ENCODE data around the gene PKNOX2. TPM values are rescaled to one million over a fixed set of nuclear protein-coding genes. Genes with fewer than 3 reads are reported as not detected.

PKNOX2 gene
- polyA plus RNA-seq, 4 donors, result 12.0 to 24.9 (median 13.1) TPM

DNA sequence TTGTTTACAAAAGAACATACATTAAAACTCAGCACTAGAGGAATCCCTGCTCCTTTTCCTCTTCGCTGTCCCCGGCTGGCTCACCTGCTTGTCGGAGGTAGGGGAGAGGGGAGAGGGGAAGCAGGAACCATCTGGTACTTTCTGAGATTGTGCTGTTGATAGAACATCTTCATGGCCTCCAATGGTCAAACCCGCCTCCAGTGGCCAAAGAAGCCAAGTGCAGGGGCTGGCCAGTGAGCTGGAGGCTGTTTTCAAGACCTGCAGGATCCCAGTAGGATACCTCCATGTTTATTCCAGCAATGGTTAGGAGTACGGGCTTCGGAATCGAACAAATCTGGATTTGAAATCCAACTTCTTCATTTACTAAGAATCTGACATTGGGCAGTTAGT lies 92.6 kb downstream of the PKNOX2 start:
- DNase-seq (ENCODE audit: low read depth in 4 of 4, low spot score in 3 of 4), result no peak

DNA sequence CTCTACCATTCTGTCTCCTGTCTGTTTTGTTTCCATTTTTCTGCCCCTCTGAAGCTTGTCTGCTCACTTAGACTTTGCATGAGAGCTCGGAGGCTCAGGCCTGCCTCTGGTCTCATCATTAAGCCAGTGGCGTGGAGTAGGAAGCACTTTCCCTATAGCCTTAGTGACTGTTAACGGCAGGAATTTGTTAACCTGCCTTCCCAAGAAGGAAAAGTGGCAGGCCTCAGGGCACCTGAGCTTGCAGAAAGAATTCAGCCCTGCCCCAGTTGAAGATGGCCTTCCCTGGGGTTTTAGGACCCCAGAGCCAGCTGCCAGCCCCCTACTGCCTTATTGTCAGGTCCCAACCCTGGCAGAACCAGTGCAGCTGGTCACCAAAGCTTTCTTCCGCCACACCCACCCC lies 93.2 kb downstream of the PKNOX2 start:
- DNase-seq (ENCODE audit: low read depth in 4 of 4, low spot score in 3 of 4), result no peak

DNA sequence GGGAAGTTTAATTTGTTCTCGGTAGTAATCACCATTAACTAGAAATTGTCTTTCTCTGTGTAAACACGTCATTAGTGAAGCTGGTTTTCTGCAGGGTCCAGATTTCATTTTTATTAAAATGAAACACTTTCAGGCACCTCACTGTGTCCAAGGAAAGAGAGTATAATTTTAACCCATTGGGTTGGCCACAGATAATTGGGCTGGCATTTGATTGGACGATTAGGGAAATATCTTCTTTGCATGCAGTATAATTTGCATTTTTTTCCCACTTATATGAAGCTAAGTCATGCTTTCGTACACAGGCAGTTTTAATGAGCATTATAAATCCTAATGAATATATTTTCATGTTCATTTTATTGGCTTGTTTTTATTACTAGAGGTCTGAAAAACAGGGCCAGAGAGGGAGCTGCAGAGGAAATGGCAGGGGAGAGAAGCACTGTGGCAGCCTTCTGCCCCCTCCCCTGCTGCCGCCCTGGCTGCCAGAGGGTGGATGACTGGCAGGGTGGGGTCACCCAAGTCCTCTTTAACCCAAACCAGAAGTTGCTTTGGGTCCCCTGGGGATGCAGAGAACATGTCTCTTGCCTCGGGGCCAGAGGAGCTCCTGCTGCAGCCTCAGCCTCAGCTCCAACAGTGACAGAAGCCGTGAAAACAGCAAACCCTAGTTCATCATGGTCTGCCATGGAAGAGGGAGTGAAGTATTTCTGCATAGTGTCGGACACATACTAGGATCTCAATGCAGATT lies 93.9 kb downstream of the PKNOX2 start:
- no peak for DNase-seq (ENCODE audit: low read depth in 4 of 4, low spot score in 3 of 4)

DNA sequence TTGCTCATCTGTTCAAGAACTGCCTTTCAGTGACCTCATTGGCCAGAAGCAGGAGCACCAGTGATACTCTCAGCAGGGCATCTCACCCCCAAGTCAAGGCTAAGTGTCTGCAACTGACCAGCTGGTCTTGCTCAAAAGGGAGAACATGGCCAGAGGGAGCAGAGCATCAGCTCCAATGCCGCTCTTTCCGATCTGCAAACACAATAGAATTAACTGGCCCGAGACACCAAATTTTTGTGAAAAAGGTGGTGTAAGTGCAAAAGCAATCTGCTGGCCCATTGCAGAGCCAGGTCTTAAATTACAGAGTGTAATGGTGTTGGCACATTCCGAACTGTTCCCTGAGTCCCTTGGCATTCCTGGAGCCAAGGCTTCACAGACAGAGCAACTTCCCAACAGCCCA lies 97.0 kb downstream of the PKNOX2 start:
- DNase-seq (ENCODE audit: low read depth in 4 of 4, low spot score in 3 of 4), result no peak

DNA sequence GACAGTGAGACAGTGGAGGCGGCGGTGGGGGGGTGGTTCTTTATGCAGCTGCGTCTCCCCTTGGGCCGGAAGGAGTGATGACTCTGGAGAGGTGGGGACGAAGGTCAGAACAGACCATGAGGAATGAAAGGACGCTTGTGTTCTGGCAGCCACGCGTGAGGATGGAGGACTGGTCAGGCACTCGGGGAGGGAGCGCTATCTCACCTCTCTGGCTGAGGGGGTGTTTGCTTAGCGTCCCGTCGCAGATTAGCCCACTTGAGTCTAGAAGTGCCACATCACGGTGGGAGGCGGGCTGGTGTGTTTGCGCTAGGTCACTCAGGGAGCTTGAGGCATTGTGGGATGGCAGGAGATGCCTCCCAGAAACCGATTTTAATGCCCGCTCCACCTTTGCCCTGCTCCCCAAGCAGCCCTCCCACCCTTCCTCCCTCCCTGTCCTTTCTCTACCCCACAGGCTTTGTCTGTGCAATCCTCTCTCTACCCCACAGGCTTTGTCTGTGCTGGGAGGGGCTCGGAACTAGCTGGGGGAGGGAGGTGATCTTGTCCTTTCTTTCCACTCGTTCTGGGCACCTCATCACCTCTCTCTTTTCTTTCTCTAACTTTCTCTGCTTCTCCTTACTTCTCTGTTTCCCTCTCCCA lies 97.8 kb downstream of the PKNOX2 start:
- DNase-seq (ENCODE audit: low read depth in 4 of 4, low spot score in 3 of 4), result no peak

DNA sequence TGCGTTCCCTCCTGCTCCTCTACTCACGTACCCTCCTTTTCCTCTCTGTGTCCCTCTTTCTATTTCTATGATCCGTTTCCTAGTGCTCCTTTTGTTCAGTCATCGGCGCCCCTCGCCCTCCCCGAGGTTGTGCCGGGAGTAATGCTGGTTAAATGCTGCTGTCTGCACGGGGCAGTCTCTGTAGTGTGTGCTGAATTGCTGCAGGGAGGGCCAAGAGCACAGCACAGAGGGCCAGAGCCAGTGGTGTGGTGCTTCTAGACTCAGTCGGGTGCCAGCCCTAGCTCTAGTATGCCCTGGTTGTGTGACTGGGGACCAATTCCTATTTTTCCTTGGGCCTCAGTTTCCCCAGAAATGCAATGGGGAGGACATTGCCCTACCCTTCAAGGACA lies 98.3 kb downstream of the PKNOX2 start:
- DNase-seq (ENCODE audit: low read depth in 4 of 4, low spot score in 3 of 4), result no peak

DNA sequence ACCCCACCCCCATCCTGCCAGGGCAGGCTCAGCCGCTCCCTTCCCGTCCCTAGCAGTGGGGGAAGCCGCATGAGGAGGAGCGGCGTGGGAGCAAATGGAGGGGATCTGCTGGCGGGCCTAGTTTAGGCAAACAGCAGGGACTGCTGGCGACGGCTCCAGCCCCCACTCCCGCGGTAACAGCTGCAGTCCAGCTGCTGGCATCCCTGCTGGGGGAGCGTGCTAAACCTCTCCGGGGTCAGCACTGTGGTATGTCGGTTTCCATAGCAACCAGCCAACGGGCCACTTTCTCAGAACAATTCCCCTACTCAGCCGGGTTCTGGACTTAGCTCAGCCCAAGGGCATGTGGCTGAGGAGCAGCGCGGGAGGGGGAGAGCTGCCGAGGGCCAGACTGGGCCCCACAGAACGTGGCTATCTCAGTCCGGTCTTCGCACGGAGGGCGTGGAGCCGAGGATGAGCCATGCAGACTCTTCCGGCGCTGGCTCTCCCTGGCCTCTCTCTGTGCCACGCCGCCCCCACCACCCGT lies 98.8 kb downstream of the PKNOX2 start:
- DNase-seq (ENCODE audit: low read depth in 4 of 4, low spot score in 3 of 4), result peak; percentile 86 to 91 (median 88)

DNA sequence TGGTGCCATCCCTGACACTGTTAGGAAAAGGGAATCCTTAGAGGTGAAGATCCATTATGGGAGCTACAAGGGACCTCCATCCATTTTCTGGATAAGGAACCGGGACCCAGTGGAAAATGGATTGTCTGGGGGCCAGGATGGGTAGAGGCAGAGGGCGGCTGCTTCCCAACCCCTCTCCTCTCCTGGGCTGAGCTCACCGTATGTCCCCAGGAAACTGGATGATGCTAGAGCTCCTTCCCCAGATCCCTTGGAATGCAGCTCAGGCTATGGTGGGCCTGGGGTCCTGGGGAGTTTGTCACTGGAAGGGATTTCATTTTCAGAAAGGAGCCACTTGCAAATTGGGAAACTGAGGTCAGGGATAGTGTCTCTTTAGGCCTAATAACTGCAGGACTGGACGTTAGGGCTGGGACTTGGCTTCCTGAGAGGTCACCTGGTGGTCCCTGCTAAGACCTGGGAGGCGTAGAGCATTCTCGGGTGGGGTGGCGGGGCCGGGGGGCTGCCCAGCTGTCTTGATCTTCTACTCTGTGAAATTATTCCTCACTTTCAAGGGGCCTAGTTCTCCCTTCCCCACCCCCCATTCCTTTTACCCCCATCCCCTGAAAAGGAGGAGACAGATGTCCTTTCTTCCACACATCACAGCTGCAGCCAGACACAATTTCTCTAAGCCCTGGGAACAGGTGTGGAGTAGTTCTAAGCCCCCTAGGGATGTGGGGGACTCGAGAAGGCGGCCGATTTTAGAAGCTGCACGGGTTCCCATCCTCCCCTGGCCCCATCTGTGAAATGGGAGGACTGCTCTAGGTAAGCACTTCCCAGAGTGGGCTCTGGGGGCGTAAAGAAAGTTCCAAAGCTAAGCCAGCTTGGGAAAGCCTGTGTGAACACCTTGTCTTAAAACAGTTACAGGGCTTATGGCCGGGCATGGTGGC lies 99.8 kb downstream of the PKNOX2 start:
- no peak for DNase-seq (ENCODE audit: low read depth in 4 of 4, low spot score in 3 of 4)

DNA sequence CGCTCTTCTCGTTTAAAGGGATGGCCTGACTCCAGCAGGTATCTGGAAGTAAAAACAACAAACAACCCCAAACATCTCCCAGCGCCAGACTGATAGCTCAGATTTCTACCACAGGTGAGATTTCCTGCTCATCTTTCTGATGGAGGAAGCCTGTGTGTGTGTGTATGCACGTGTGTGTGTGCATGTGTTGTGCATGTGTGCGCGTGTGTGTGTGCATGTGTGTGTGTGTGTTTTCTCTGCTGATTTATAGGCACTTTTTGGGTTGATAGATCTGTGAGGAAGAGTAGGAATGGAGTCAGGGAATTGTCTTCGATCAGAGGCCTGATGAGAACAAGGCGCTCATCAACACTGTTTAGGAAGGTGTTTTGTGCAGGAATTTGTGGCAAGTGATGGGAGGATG lies 103.0 kb downstream of the PKNOX2 start:
- no peak for DNase-seq (ENCODE audit: low read depth in 4 of 4, low spot score in 3 of 4)

DNA sequence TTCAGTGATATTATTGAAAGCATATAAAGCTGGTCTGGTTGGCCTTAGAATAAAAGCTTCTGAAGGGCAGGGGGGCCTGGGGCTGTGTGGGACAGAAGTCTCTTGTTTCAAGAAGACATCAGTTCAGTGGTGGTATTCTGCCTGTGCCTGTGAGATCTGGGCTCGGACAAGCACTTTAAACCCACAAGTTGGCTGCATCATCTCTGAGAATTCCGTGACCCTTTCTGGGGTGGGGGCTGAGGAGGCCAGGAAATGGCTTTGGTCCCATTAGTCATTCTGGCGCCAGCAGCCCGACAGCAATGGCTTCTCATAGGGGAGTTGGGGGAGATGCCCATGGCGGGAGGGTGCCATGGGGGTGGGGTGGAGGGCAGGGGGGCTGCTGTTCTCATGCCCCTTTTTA lies 104.1 kb downstream of the PKNOX2 start:
- DNase-seq (ENCODE audit: low read depth in 4 of 4, low spot score in 3 of 4), result no peak

DNA sequence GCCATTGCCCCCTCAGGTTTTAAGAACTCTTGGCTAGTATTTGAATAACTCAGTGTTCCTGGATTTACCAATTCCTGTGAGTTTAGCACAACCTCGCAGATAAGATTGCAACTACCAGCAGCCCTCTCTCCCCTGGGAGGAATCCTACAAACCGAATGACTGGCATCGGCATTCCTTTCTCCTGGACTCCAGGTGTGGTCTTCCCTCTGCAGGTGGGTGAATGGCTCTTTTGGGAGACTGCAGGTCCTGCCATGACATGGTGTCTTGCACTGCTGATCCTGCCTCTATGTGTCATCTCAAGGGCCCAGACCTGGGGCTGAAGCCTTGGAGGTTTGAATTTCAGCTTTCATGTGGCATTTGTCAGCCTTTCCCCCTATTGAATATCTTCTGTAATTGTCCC lies 105.6 kb downstream of the PKNOX2 start:
- DNase-seq (ENCODE audit: low read depth in 4 of 4, low spot score in 3 of 4), result no peak

DNA sequence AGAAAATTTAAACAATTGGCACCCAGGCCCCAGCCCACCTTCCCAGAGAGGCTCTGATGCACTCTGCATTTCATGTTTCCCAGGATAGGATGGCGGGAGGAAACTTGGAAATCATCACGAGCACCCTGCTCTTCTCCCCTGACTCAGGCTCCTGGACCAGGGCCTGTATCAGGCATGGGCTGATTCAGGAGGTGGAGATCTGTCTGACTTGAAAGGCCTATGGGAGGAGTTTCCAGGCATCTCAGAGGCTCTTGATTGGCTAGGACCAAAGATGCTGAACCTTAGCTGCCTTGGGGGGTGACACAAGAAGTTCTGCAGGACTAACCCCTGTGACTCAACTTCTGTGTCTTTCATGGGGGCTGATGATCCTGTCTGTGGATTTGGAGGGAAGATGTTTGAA lies 106.2 kb downstream of the PKNOX2 start:
- no peak for DNase-seq (ENCODE audit: low read depth in 4 of 4, low spot score in 3 of 4)

DNA sequence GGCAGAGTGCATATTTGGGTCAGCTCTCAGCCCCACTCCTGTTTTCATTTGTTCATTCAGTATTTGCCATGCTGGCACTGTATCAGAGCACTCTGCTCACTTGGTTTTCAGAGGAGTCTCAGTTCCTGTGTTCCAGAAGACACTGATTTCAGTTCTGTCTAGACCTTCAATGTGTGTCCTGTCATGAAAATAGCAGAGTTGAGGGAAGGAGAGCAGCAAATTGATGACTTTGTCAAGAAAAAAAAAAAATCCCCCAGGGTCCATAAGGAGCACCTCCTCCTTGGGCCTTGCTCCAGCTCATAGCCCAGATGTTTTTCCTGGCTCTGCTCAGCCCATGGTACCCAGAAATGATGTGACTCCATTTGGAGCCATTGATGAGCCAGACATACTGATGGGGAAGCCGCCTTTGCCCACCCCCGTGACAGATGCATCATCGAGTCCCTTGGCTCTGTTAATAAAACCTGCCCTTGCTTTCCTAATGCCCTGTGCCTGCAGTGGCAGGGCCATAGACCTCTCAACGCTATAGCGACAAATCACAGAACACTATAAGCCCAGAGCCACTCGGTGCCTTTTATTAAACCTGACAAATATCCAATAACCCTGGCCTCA lies 107.0 kb downstream of the PKNOX2 start:
- DNase-seq (ENCODE audit: low read depth in 4 of 4, low spot score in 3 of 4), result no peak

DNA sequence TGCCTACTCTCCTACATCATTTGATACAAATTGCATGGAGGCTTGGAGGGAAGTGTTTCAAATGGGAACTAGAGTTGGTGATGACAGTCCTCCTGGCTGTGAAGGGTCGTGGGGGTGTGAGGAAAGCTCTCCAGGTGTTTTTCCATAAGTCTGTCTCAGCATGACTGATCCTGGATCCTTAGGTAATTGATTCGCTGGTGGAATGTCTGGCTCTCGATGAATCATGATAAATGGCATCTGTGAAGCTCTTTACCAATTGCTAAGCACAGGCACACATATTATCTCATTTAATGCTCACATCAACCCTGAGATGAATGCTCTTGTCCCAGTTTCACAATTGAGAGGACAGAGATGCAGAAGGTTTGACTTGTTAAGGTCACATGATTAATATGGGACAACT lies 107.5 kb downstream of the PKNOX2 start:
- no peak for DNase-seq (ENCODE audit: low read depth in 4 of 4, low spot score in 3 of 4)

DNA sequence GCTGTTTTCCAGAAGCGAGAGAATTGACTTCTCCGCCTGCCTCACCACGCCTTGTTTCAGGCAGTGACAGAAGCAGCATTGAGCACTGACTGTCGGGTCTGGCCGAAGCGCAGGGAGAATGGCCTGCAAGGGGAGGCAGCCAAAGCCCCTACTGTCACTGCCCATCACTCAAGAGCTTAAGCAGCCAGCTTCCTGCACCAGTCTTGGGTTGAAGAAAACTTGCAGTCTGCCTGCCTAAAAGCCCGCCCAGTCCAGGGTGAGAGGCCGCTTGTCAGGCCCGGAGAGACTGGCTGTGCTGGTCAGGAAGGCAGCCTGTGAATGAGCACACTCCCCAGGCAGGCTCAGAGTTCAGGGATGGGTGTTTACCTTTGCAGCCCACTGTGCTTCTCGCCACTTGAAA lies 108.3 kb downstream of the PKNOX2 start:
- no peak for DNase-seq (ENCODE audit: low read depth in 4 of 4, low spot score in 3 of 4)

DNA sequence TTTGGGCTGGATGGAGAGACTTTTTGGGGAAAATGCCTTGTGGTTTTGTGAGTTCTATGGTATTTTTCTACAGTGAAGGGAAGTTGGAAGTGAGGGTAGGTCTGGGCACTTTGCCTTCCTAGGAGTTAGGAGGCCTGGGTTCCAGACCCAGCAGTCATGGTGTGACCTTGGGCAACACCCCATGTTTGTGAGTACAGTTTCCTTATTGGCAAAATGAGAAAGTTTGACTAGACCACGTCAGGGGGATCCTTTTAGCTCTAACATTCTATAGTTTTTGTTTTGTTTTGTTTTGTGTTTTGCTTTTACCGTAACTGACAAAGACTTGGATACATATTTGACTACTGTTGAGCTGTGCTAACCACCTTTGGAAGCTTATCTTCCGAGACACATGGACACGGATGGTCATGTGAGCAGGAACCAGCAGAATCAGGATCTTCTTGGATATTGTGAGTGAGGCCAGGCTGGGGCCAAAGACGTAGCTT lies 109.0 kb downstream of the PKNOX2 start:
- no peak for DNase-seq (ENCODE audit: low read depth in 4 of 4, low spot score in 3 of 4)

DNA sequence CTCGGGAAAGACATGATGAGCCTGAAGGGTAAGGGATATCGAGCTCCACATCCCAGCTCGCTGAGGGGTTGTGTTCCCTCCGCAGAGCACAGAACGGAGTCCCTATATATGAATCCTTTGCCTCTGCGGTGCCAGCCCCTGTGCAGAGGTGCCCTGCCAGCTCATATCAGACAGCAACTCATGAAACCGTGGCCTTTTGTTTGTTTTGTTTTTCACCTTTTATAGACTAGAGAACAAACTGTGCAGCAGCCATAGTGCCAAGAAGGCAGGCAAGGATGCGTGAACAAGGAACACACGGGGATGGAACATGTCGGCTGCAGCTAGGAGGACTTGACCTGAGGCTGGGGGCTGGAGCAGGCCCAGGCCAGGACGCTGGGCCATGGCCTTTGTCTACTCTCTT lies 109.8 kb downstream of the PKNOX2 start:
- no peak for DNase-seq (ENCODE audit: low read depth in 4 of 4, low spot score in 3 of 4)

DNA sequence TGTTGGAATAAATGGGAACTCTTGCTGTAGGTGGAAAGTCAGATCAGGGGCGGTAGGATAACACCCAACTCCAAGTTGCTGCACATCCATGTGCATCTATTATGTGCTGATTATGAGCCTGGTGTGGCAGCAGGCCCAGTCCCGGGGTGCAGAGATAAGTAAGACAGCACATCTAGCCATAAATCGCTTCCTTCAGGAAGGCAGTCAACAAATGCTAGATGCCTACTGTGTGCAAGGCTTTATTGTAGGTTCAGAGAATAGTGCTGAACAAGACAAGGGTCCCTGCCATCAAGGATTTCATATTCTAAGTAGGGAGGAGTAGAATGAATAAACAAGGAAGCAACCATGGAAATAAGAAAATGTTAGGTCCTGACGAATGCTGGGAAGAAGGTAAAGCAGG lies 110.2 kb downstream of the PKNOX2 start:
- no peak for DNase-seq (ENCODE audit: low read depth in 4 of 4, low spot score in 3 of 4)

DNA sequence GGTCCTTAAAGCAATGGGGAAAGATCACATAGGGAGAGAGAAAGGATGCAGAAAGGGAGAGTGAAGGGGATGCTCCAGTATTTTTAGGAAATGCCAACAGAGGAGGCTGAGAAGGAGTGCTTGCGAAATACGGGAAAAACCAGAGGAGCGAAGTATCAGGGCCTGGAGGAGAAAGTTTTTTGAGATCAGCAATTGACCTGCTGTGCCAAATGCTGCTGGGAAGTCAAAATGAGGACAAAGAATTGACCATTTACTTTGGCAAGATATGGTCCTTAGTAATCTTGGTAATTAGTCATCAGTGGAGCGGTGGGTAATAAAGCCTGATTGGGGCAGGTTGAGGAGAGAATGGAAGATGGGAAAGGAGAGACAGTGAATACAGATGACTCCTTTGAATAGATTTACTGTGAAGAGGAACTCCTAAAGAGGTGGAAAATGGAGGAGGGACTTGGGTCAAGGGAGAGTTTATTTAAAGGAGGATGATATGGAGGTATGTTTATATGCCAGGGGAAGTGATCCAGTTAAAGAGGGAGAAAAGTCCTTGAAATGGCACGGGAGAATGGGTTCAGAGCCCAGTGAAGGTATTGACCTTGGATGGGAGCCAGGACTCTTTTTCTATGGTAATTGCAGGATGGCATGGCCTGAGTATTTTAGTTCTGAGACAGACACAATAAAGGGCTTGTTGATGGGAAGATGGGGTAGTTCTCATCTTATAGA lies 111.5 kb downstream of the PKNOX2 start:
- no peak for DNase-seq (ENCODE audit: low read depth in 4 of 4, low spot score in 3 of 4)

DNA sequence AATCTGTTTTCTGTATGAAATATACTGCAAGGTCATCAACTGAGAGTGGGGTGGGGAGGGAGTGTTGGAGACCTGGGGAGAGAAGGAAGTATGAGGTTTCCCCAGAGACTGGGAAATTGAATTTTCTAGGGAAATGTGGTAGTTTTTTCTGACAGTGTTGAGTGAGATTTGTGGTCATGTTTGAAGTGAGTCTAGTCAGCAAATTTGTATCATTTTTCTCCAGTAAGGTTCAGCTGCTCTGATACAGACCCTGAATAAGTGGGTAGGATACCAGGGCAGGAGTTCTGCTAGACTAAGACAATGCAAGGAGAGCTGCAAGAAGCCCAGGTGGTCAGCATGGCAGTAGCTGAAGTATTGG lies 112.0 kb downstream of the PKNOX2 start:
- no peak for DNase-seq (ENCODE audit: low read depth in 4 of 4, low spot score in 3 of 4)
